CD4-positive, alpha-beta T cell treated with Interleukin-15 for 4 hours (primary cell): ENCODE data around the gene DNAJC16.
"Not testable (repeated sequence)": the region's sequence is repeated elsewhere in the genome, so short reads cannot be mapped to it uniquely, and the experiment has no call there.

Experiments used
- DNase-seq: peaks from one replicate; pipeline ENCODE4 v3.0.0-alpha.2; 2020; ENCODE audit warnings: low spot score

The DNAJC16 gene

GRCh38 chr1:15583016-15583706 is 56.5 kb downstream of the DNAJC16 start:
- DNase-seq = no peak

- DNase-seq = peak; percentile 44
Observed at GRCh38 chr1:15584489-15585363, 58.1 kb downstream of the DNAJC16 start, which contains the start of gene AGMAT. Gene AGMAT (minus strand): TSS chr1:15585051. CDS start chr1:15584967, 84 bp downstream.

GRCh38 chr1:15592285-15592684 is 65.6 kb downstream of the DNAJC16 start:
- no peak for DNase-seq

GRCh38 chr1:15595809-15596617 is 69.4 kb downstream of the DNAJC16 start:
- no peak for DNase-seq

GRCh38 chr1:15598436-15598835 is 71.8 kb downstream of the DNAJC16 start:
- no peak for DNase-seq

- peak; percentile 93 for DNase-seq
Observed at GRCh38 chr1:15603050-15603965, 76.7 kb downstream of the DNAJC16 start.

- not testable (repeated sequence) for DNase-seq
Observed at GRCh38 chr1:15603966-15604282, 77.3 kb downstream of the DNAJC16 start.

- DNase-seq = not testable (repeated sequence)
Observed at GRCh38 chr1:15604400-15604799, 77.8 kb downstream of the DNAJC16 start.

- DNase-seq = no peak
Observed at GRCh38 chr1:15605398-15606383, 79.0 kb downstream of the DNAJC16 start.

- DNase-seq = no peak
Observed at GRCh38 chr1:15609631-15610030, 83.0 kb downstream of the DNAJC16 start.

- no peak for DNase-seq
Observed at GRCh38 chr1:15610167-15610566, 83.5 kb downstream of the DNAJC16 start.

GRCh38 chr1:15616373-15617172 is 89.9 kb downstream of the DNAJC16 start:
- DNase-seq = no peak

- peak; percentile 95 for DNase-seq
Observed at GRCh38 chr1:15617173-15618076, 90.8 kb downstream of the DNAJC16 start, which contains the start of gene DDI2. Gene DDI2 (plus strand): TSS chr1:15617458. CDS start chr1:15617671, 213 bp downstream.

GRCh38 chr1:15618077-15618654 is 91.5 kb downstream of the DNAJC16 start:
- peak; percentile 16 for DNase-seq

- no peak for DNase-seq
Observed at GRCh38 chr1:15618655-15619525, 92.2 kb downstream of the DNAJC16 start.

GRCh38 chr1:15620155-15620545 is 93.5 kb downstream of the DNAJC16 start:
- peak; percentile 59 for DNase-seq
